HepG2 (cell line): ENCODE data around the gene LCAT. TPM values are rescaled to one million over a fixed set of nuclear protein-coding genes. Genes with fewer than 3 reads are reported as not detected.

ENCODE experiments used
- ATF2 ChIP-seq: sonication (generic); formaldehyde crosslinking; IDR thresholded peaks from 2 replicates; pipeline ENCODE4 v1.4.0; 2020; ENCODE audit warnings: missing genetic modification reagents
- DR1 ChIP-seq: sonication (generic); formaldehyde crosslinking; IDR thresholded peaks from 2 replicates; pipeline ENCODE4 v1.8.0; 2021; ENCODE audit warnings: mild to moderate bottlenecking, missing genetic modification reagents, inconsistent platforms
- HNF1A ChIP-seq, 2 experiments: sonication (generic) in 1 of 2; formaldehyde crosslinking in 1 of 2; IDR thresholded peaks; 2 replicates each; pipeline versions ENCODE4 v1.4.0 to v1.6.1; 2016 to 2020; ENCODE audit warnings: borderline replicate concordance in 1 of 2, low read depth in 1 of 2, mild to moderate bottlenecking in 1 of 2, missing genetic modification reagents in 1 of 2
- HOXA3 ChIP-seq: sonication (generic); formaldehyde crosslinking; IDR thresholded peaks from 2 replicates; pipeline ENCODE4 v1.5.0; 2020; ENCODE audit warnings: missing genetic modification reagents
- NFIC ChIP-seq: IDR thresholded peaks from 2 replicates; pipeline ENCODE4 v1.6.1; 2012; ENCODE audit warnings: mild to moderate bottlenecking, low read length, inconsistent platforms
- PBX2 ChIP-seq: IDR thresholded peaks from 2 replicates; pipeline ENCODE4 v1.6.1; 2016; ENCODE audit warnings: control low read depth
- PCBP2 ChIP-seq: fragments of 200-400 bp; formaldehyde crosslinking; optimal IDR thresholded peaks from 2 replicates; pipeline ENCODE3; 2018; ENCODE audit warnings: low read length, low read depth; ENCODE audit not compliant: poor library complexity, severe bottlenecking
- SAFB2 ChIP-seq: sonication (generic); formaldehyde crosslinking; IDR thresholded peaks from 2 replicates; pipeline ENCODE4 v1.5.1; 2020; ENCODE audit warnings: missing genetic modification reagents, low read depth, mild to moderate bottlenecking, borderline replicate concordance
- SIN3B ChIP-seq: fragments of 150-350 bp; IDR thresholded peaks from 2 replicates; pipeline ENCODE4 v1.6.1; 2014; ENCODE audit warnings: low read length
- SP5 ChIP-seq: IDR thresholded peaks from 2 replicates; pipeline ENCODE4 v1.6.1; 2016; ENCODE audit warnings: low read depth, borderline replicate concordance
- ZBTB37 ChIP-seq: sonication (generic); formaldehyde crosslinking; IDR thresholded peaks from 2 replicates; pipeline ENCODE4 v1.4.0; 2020; ENCODE audit warnings: mild to moderate bottlenecking, missing genetic modification reagents
- ZKSCAN1 ChIP-seq: fragments of 150-350 bp; IDR thresholded peaks from 2 replicates; pipeline ENCODE4 v1.6.1; 2014; ENCODE audit warnings: low read length
- ZMYM4 ChIP-seq: sonication (generic); formaldehyde crosslinking; IDR thresholded peaks from 2 replicates; pipeline ENCODE4 v1.8.1; 2023; ENCODE audit warnings: mild to moderate bottlenecking, missing genetic modification reagents
- polyA plus RNA-seq, 8 experiments: library from polyadenylated mRNA; depleted of rRNA in 3 of 8; stranded (reverse) in 7 of 8; unstranded in 1 of 8; fragments of >200 nt; fragmentation: Illumina TruSeq in 4 of 8; extraction: Trizol in 4 of 8; gene quantifications; 2 replicates each; pipeline versions ENCODE4 v1.2.1 to v1.2.3, GENCODE V29; 2011 to 2016; ENCODE audit warnings: low read depth in 4 of 8, missing spikeins in 1 of 8, mixed read lengths in 1 of 8; ENCODE audit not compliant: insufficient read depth in 1 of 8
- total RNA-seq, 5 experiments: library from RNA; depleted of rRNA; stranded (reverse); fragments of >200 nt; fragmentation: Illumina TruSeq; extraction: Trizol; gene quantifications; 2 replicates each; pipeline ENCODE4 v1.2.3, GENCODE V29; 2016; ENCODE audit warnings: low read depth in 1 of 5

Gene LCAT
- total and polyA plus RNA-seq, 2 of the 13 experiments (the other 11 are each of a cell fraction or from before 2014, with no cell fraction given): 36.1 to 38.9 TPM

- TF ChIP-seq PCBP2 (no peak), ZBTB37 (CRISPR knock-in tag) (peak; percentile 76), HNF1A (IDR thresholded peaks at IDR 0.05; ENCODE audit: low read depth) (no peak), HNF1A (CRISPR knock-in tag; IDR thresholded peaks at IDR 0.05; ENCODE audit: borderline replicate concordance) (0 out of 2 replicates have a peak, but pooled peaks have one; percentile 4), NFIC (no peak), SP5 (CRISPR knock-in tag) (peak; percentile 93), DR1 (peak; percentile 83; the same call in 1 of the 2 replicates), HOXA3 (no peak; the same call in none of the 2 replicates), PBX2 (0 out of 2 replicates have a peak, but pooled peaks have one; percentile 7), ZKSCAN1 (no peak), ATF2 (CRISPR knock-in tag) (peak; percentile 61; the same call in 1 of the 2 replicates), ZMYM4 (CRISPR knock-in tag) (no peak; the same call in none of the 2 replicates), SIN3B (no peak), SAFB2 (CRISPR knock-in tag) (peak; percentile 33; the same call in 1 of the 2 replicates)
- TF ChIP-seq, all 625 proteins: peak for 231
Observed at GRCh38 chr16:67943619-67944504, at the start of gene LCAT (continued).
